B cell (primary cell): ENCODE results near the gene SORL1-AS1.
A peak's percentile ranks its signal among the peaks of the same experiment; 100 is the strongest.

Source experiments
- ATAC-seq: fragments of 200-7000 bp; cut with Tn5 transposase; one replicate; pipeline ENCODE4 v1.10.0; 2021; ENCODE audit warnings: low read depth, mild to moderate bottlenecking, moderate number of reproducible peaks, moderate library complexity
- CTCF ChIA-PET: fragments of 350-600 bp; sonication (Branson Sonifier 250); formaldehyde crosslinking; loops from one replicate; lab custom pipeline; 2021; ENCODE audit warnings: antibody characterized with exemption, inconsistent platforms; lab: Charles Lee
- POLR2A ChIA-PET: fragments of 350-600 bp; sonication (Branson Sonifier 250); formaldehyde crosslinking; loops from one replicate; lab custom pipeline; 2021; ENCODE audit warnings: antibody characterized with exemption; lab: Charles Lee
- DNase-seq: peaks from one replicate; pipeline ENCODE4 v3.0.0; 2013
- H2AFZ ChIP-seq: 2 replicates; pipeline ENCODE4 v1.6.1; 2012; ENCODE audit warnings: mild to moderate bottlenecking, low read depth, low read length; ENCODE audit not compliant: insufficient read depth, poor library complexity, severe bottlenecking
- H3K27ac ChIP-seq, 2 donors: 1 replicate in 1 of 2; 2 replicates in 1 of 2; pipeline ENCODE4 v1.5.1; 2012 to 2013; ENCODE audit warnings: low read length in 2 of 2, mild to moderate bottlenecking in 2 of 2, moderate library complexity in 1 of 2
- H3K27me3 ChIP-seq, 4 experiments: fragments of 200-600 bp in 1 of 4; sonication (generic) in 1 of 4; replicated peaks in 1 of 4; 1 replicate in 2 of 4; 2 replicates in 2 of 4; pipeline versions ENCODE4 v1.6.1 to v1.7.0; 2013 to 2016; ENCODE audit warnings: low read length in 3 of 4, mild to moderate bottlenecking in 2 of 4, mixed read lengths in 1 of 4, moderate library complexity in 1 of 4; ENCODE audit not compliant: insufficient read depth in 4 of 4, control insufficient read depth in 3 of 4; ENCODE audit errors: control extremely low read depth in 1 of 4
- H3K36me3 ChIP-seq, 2 experiments: replicated peaks in 1 of 2; 1 replicate in 1 of 2; 2 replicates in 1 of 2; pipeline versions ENCODE4 v1.6.1 to v1.7.1; 2013; ENCODE audit warnings: low read length in 1 of 2; ENCODE audit not compliant: insufficient read depth in 2 of 2, control insufficient read depth in 1 of 2; ENCODE audit errors: control extremely low read depth in 1 of 2, extremely low read depth in 1 of 2
- H3K4me1 ChIP-seq, 2 donors: fragments of 200-600 bp in 1 of 2; sonication (generic) in 1 of 2; 1 replicate in 1 of 2; 2 replicates in 1 of 2; pipeline versions ENCODE4 v1.5.1 to v1.6.1; 2013 to 2017; ENCODE audit warnings: low read length in 2 of 2; ENCODE audit not compliant: control insufficient read depth in 2 of 2, insufficient read depth in 2 of 2
- H3K4me2 ChIP-seq: replicated peaks from 2 replicates; pipeline ENCODE3; 2012; ENCODE audit warnings: mild to moderate bottlenecking, low read depth, low read length; ENCODE audit not compliant: poor library complexity, severe bottlenecking
- H3K4me3 ChIP-seq, 5 experiments: fragments of 200-600 bp in 1 of 5; sonication (generic) in 1 of 5; 1 replicate in 3 of 5; 2 replicates in 2 of 5; pipeline versions ENCODE4 v1.5.1 to v1.7.0; 2011 to 2016; ENCODE audit warnings: low read length in 4 of 5, mild to moderate bottlenecking in 4 of 5, low read depth in 2 of 5, control low read depth in 1 of 5, moderate library complexity in 1 of 5; ENCODE audit not compliant: insufficient read depth in 1 of 5; ENCODE audit errors: control extremely low read depth in 1 of 5, extremely low read depth in 1 of 5
- H3K79me2 ChIP-seq: fragments of 200-600 bp; sonication (generic); one replicate; pipeline ENCODE4 v1.6.0; 2016; ENCODE audit warnings: low read length; ENCODE audit not compliant: control insufficient read depth, insufficient read depth
- H3K9ac ChIP-seq: fragments of 200-600 bp; sonication (generic); 2 replicates; pipeline ENCODE4 v1.6.1; 2017; ENCODE audit warnings: mild to moderate bottlenecking, low read length, moderate library complexity
- H3K9me3 ChIP-seq, 3 donors: one replicate each; pipeline versions ENCODE4 v1.6.1 to v1.7.1; 2013; ENCODE audit warnings: low read length in 2 of 3; ENCODE audit not compliant: control insufficient read depth in 2 of 3, insufficient read depth in 1 of 3; ENCODE audit errors: control extremely low read depth in 1 of 3
- H4K20me1 ChIP-seq: 2 replicates; pipeline ENCODE4 v1.6.0; 2012; ENCODE audit warnings: mild to moderate bottlenecking, low read length; ENCODE audit not compliant: insufficient read depth, control insufficient read depth, poor library complexity, severe bottlenecking
- H3K27ac Mint-ChIP-seq: one replicate; pipeline ENCODE4 v1.8.0; 2021; ENCODE audit warnings: mixed read lengths
- H3K27me3 Mint-ChIP-seq: one replicate; pipeline ENCODE4 v1.8.0; 2021; ENCODE audit warnings: mixed read lengths
- H3K4me1 Mint-ChIP-seq: one replicate; pipeline ENCODE4 v1.8.0; 2021; ENCODE audit warnings: mixed read lengths
- H3K4me3 Mint-ChIP-seq: one replicate; pipeline ENCODE4 v1.8.0; 2021; ENCODE audit warnings: mixed read lengths
- H3K9me3 Mint-ChIP-seq: one replicate; pipeline ENCODE4 v1.8.0; 2022; ENCODE audit warnings: mixed read lengths; ENCODE audit not compliant: insufficient read depth
- EZH2 ChIP-seq: IDR thresholded peaks from 2 replicates; pipeline ENCODE4 v1.6.1; 2012; ENCODE audit warnings: borderline replicate concordance, low read depth, mild to moderate bottlenecking, moderate library complexity, low read length; ENCODE audit not compliant: insufficient read depth, poor library complexity, severe bottlenecking
- WGBS: methylation state at CpG from one replicate; pipeline ENCODE4 v1.1.5; 2013; ENCODE audit warnings: missing lambda C conversion rate; ENCODE audit not compliant: insufficient coverage; 5-methylcytosine and 5-hydroxymethylcytosine counted together
- intact Hi-C: fragments of 100-400 bp; cut with micrococcal nuclease; formaldehyde crosslinking; loops from one replicate; pipeline ENCODE4 v1.10.0; 2022
- TF ChIP-seq, protein P1 (sequence below): fragments of 200-600 bp; IDR thresholded peaks from one replicate; pipeline ENCODE4 v1.8.0; 2022; ENCODE audit warnings: antibody characterized with exemption, mild to moderate bottlenecking

SORL1-AS1 gene

DNA sequence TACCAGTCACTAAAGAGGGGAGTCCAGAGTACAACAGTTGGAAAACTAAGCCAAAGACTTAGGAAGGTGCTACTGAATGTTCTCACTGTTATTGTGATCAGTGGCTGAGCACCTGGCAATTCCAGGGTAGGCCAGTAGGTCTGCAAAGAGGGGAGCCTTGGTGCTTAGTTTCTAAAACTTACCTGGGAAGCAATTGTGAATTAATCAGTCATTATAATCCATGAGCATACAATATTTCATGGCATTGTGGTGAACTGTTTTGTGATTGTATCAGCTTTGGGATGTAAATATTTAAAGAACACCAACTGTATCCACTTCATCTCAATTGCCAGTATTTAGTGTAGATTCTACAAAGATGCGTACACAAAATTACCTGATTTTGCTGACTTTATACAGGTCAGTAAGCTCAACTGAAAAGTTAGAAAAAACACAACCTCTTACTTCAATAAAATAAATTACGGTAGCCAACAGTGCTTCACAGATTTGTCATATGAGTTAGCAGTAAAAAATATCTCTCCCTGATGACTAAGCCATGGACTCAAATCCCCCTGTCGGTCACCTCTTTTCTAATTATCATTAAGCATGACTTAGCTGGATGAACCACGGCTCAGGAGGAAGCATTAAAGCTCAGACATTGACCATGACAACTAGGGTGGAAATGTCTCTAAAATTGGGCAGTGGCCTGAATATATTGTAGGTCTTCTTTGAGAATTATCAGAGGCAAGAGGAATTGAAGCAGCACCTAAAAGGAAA, 31.4 kb downstream of the SORL1-AS1 start:
- intact Hi-C loops: loop anchor here (5.0 kb wide), 1 partner anchor 129 kb away; the partner anchor contains the start of gene SC5D
- Histone ChIP-seq H3K9me3 (peaks cover 0 to 5% (median 0%) of the 10 kb centered on the region in 3 donors), H3K79me2 (no peaks in the 10 kb centered on the region), H4K20me1 (no peaks in the 10 kb centered on the region), H3K4me3 (no peak overlapping the region), H3K4me2 (peak overlapping the region; percentile 9), H2AFZ (peak overlapping the region; percentile 3), H3K4me1 (peaks cover 49 to 50% of the 10 kb centered on the region in 2 donors), H3K27ac (peak overlapping the region in 1 of 2 donors; percentile 67), H3K9ac (no peak overlapping the region), H3K27me3 (no peaks in the 10 kb centered on the region), H3K36me3 (no peaks in the 10 kb centered on the region)
- ChIA-PET POLR2A (no interaction called here), CTCF (interaction anchor here (1.0 to 1.1 kb wide), 2 partner anchors 9 kb away, joined by 4 read pairs; no protein-coding TSS in a partner anchor)
- peaks cover 2% of the 10 kb centered on the region for H3K9me3 Mint-ChIP-seq
- DNase-seq (no peak), ATAC-seq (no peak)
- no peaks in the 10 kb centered on the region for H3K27me3 Mint-ChIP-seq
- H3K4me1 Mint-ChIP-seq: peaks cover 74% of the 10 kb centered on the region
- H3K27ac Mint-ChIP-seq: peak overlapping the region; percentile 0
- TF ChIP-seq, protein P1, sequence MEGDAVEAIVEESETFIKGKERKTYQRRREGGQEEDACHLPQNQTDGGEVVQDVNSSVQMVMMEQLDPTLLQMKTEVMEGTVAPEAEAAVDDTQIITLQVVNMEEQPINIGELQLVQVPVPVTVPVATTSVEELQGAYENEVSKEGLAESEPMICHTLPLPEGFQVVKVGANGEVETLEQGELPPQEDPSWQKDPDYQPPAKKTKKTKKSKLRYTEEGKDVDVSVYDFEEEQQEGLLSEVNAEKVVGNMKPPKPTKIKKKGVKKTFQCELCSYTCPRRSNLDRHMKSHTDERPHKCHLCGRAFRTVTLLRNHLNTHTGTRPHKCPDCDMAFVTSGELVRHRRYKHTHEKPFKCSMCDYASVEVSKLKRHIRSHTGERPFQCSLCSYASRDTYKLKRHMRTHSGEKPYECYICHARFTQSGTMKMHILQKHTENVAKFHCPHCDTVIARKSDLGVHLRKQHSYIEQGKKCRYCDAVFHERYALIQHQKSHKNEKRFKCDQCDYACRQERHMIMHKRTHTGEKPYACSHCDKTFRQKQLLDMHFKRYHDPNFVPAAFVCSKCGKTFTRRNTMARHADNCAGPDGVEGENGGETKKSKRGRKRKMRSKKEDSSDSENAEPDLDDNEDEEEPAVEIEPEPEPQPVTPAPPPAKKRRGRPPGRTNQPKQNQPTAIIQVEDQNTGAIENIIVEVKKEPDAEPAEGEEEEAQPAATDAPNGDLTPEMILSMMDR: no peak
- TF ChIP-seq EZH2: no peak
- 57% methylated on average over 1 of the region's 4 CpGs for WGBS
- H3K4me3 Mint-ChIP-seq: peak overlapping the region; percentile 24

DNA sequence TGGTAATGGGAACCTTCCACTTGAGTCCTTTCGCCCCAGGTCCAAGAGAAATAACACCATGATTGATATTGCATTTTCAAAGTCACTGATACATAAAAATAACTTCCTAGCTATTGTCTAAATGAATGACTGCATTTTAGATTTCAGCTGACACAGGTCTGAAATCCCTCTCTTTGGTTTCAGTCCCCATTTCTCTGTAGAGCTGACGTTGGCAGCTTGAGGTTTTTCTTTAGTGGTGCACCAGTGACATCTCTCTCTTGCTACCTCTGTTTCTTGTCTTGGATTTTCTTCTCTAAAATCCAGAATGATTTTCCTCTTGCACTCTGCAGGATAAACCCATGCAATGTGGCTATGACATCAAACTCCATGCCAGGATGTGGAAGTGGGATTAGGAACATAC, 32.4 kb downstream of the SORL1-AS1 start:
- no peaks in the 10 kb centered on the region for H3K27me3 Mint-ChIP-seq
- Histone ChIP-seq H4K20me1 (no peaks in the 10 kb centered on the region), H3K27ac (no peak overlapping the region), H2AFZ (no peak overlapping the region), H3K27me3 (no peaks in the 10 kb centered on the region), H3K4me3 (no peak overlapping the region), H3K4me1 (peaks cover 49 to 50% of the 10 kb centered on the region in 2 donors), H3K9ac (no peak overlapping the region), H3K9me3 (peaks cover 0 to 5% (median 0%) of the 10 kb centered on the region in 3 donors), H3K79me2 (no peaks in the 10 kb centered on the region), H3K36me3 (no peaks in the 10 kb centered on the region), H3K4me2 (no peak overlapping the region)
- no peak for ATAC-seq
- H3K4me3 Mint-ChIP-seq: no peak overlapping the region
- no peak for TF ChIP-seq EZH2
- TF ChIP-seq, protein P1: no peak
- peaks cover 71% of the 10 kb centered on the region for H3K4me1 Mint-ChIP-seq
- no peak overlapping the region for H3K27ac Mint-ChIP-seq
- ChIA-PET POLR2A (no interaction called here), CTCF (interaction anchor here (0.7 to 1.3 kb wide), 4 partner anchors 9 to 41 kb away, joined by 3 to 4 read pairs (median 3); no protein-coding TSS in a partner anchor)
- peaks cover 2% of the 10 kb centered on the region for H3K9me3 Mint-ChIP-seq
- no CpG with 5 or more reads among the region's 2 CpGs for WGBS
- intact Hi-C loops: loop anchor here (5.0 kb wide), 1 partner anchor 128 kb away; the partner anchor contains the start of gene SC5D
- no peak for DNase-seq
